Transverse colon (tissue), 4 donors: Measurements from ENCODE around the gene BMPER. TPM values are rescaled to one million over a fixed set of nuclear protein-coding genes. Genes with fewer than 3 reads are reported as not detected.

ENCODE experiments used
- DNase-seq: peaks from one replicate; pipeline ENCODE4 v3.0.0-alpha.2; 2019
- H3K27ac ChIP-seq, 4 donors: fragments of 200-600 bp; sonication (generic); 2 replicates each; pipeline ENCODE4 v1.5.1; 2016 to 2018; ENCODE audit warnings: inconsistent platforms in 4 of 4
- H3K27me3 ChIP-seq: fragments of 200-600 bp; sonication (generic); 2 replicates; pipeline ENCODE4 v1.5.1; 2017; ENCODE audit warnings: inconsistent platforms
- H3K36me3 ChIP-seq, 4 donors: fragments of 200-600 bp; sonication (generic); 2 replicates each; pipeline ENCODE4 v1.5.1; 2017 to 2019; ENCODE audit warnings: inconsistent platforms in 4 of 4
- H3K4me1 ChIP-seq, 4 donors: fragments of 200-600 bp; sonication (generic); 2 replicates each; pipeline ENCODE4 v1.5.1; 2017 to 2020; ENCODE audit warnings: inconsistent platforms in 4 of 4
- H3K4me3 ChIP-seq, 4 donors: fragments of 200-600 bp; sonication (generic); 1 replicate in 1 of 4; 2 replicates in 3 of 4; pipeline versions ENCODE4 v1.5.1 to v1.6.1; 2017 to 2019; ENCODE audit warnings: inconsistent platforms in 4 of 4
- H3K9me3 ChIP-seq, 2 donors: fragments of 200-600 bp; sonication (generic); 2 replicates each; pipeline ENCODE4 v1.5.1; 2017 to 2019; ENCODE audit warnings: inconsistent platforms in 2 of 2
- CTCF ChIP-seq, 5 experiments: fragments of 200-600 bp in 3 of 5; fragments of 450-650 bp in 2 of 5; sonication (generic) in 3 of 5; IDR thresholded peaks; 1 replicate in 2 of 5; 2 replicates in 3 of 5; pipeline ENCODE4 v1.5.1; 2016 to 2017; ENCODE audit warnings: antibody characterized with exemption in 5 of 5, inconsistent platforms in 3 of 5, mild to moderate bottlenecking in 2 of 5, moderate library complexity in 1 of 5
- EP300 ChIP-seq: sonication (generic); formaldehyde crosslinking; IDR thresholded peaks from one replicate; pipeline ENCODE4 v1.6.1; 2017; ENCODE audit warnings: antibody characterized with exemption, low read depth
- POLR2A ChIP-seq: fragments of 450-650 bp; IDR thresholded peaks from one replicate; pipeline ENCODE4 v1.6.1; 2016; ENCODE audit warnings: antibody characterized with exemption, mild to moderate bottlenecking, moderate library complexity
- POLR2AphosphoS5 ChIP-seq, 3 donors: sonication (generic); formaldehyde crosslinking; IDR thresholded peaks; one replicate each; pipeline ENCODE4 v1.6.1; 2016; ENCODE audit warnings: antibody characterized with exemption in 3 of 3
- WGBS, 2 donors: methylation state at CpG; one replicate each; pipeline ENCODE4 v1.1.5; 2018; ENCODE audit warnings: low coverage in 1 of 2; 5-methylcytosine and 5-hydroxymethylcytosine counted together
- in situ Hi-C, 4 donors: fragments of 200-750 bp; cut with MboI; loops; one replicate each; pipeline versions ENCODE4 v1.15.0 to v1.15.1; 2017; ENCODE audit warnings: low sequenced_read_pairs in 3 of 4, low pct_ligation_motif_present in 1 of 4, low pct_unique_long_range_greater_than_20kb in 1 of 4
- intact Hi-C: fragments of 100-400 bp; cut with DNase I; formaldehyde crosslinking; loops from one replicate; pipeline ENCODE4 v1.15.1; 2023; ENCODE audit warnings: low total_unique reads
- total RNA-seq, 4 donors: library from RNA; depleted of rRNA; stranded (reverse); fragments of >200 nt; gene quantifications; one replicate each; pipeline ENCODE4 v1.1.0, GENCODE V29; 2016

Gene BMPER
- total RNA-seq, 4 donors from 2014 or later = 1.00 to 2.5 (median 1.8) TPM

GRCh38 chr7:33909755-33910154 is 4.4 kb downstream of the BMPER start:
- Histone ChIP-seq H3K9me3 (no peaks in the 10 kb centered on the region), H3K4me1 (peaks cover 0 to 9% (median 4%) of the 10 kb centered on the region in 4 donors), H3K36me3 (no peaks in the 10 kb centered on the region), H3K27me3 (peaks cover 32% of the 10 kb centered on the region), H3K4me3 (no peak overlapping the region), H3K27ac (no peak overlapping the region)
- in situ Hi-C loops = no loop called here
- intact Hi-C loops = no loop called here
- 80% methylated on average over 2 of the region's 2 CpGs; no CpG with 5 or more reads in 1 of the 2 donors for WGBS, 2 donors
- no peak for DNase-seq
- TF ChIP-seq POLR2A (no peak), EP300 (no peak), CTCF (IDR thresholded peaks at IDR 0.05) (no peak), POLR2AphosphoS5 (IDR thresholded peaks at IDR 0.05) (no peak)

GRCh38 chr7:33910756-33911155 is 5.4 kb downstream of the BMPER start:
- H3K27me3 ChIP-seq = peaks cover 22% of the 10 kb centered on the region
- H3K27ac ChIP-seq = no peak overlapping the region
- intact Hi-C loops = no loop called here
- peaks cover 0 to under 1% (median 0%) of the 10 kb centered on the region in 4 donors for H3K4me1 ChIP-seq
- 71 to 76% methylated on average over 2 of the region's 2 CpGs for WGBS, 2 donors
- no peak for DNase-seq
- H3K9me3 ChIP-seq = no peaks in the 10 kb centered on the region
- H3K36me3 ChIP-seq = no peaks in the 10 kb centered on the region
- H3K4me3 ChIP-seq = no peak overlapping the region
- no peak for TF ChIP-seq EP300
- no peak for TF ChIP-seq POLR2AphosphoS5 (IDR thresholded peaks at IDR 0.05)
- no peak for TF ChIP-seq POLR2A
- no peak for TF ChIP-seq CTCF (IDR thresholded peaks at IDR 0.05)
- in situ Hi-C loops = no loop called here

DNA sequence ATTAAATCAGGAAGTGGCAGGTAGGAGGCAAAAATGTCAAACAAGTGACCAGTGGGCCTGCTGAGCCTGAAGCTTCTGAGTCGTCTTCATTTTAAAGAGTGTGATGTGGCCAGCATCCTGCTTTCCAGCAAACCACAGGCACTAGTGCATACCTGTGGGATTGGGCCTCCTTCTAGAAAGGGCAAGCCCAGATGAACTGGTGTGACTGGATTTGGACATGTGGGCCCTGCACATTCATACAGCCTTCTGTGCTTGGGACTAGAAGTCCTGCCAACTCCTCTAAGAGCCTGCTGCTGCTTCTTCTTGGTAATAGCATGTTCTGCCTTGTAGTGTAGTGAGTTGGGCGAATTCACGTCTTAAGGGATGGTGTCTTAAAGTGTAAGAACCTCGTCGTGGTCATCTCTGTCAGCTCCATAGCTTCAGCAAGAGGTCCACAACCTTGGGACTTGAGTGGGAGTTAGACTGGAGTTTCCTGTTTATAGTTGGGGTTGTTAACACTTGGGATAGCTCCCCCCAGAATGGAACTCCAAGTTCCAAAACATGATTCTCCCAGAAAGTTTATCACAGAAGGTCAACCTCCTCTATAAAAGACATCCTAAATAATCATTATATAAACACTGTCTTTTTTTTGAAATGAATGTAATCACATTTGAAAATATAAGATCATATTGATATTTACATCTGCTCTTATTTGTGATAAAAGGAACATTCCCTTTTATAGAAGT is 11.2 kb downstream of the BMPER start:
- Histone ChIP-seq H3K27me3 (no peaks in the 10 kb centered on the region), H3K9me3 (no peaks in the 10 kb centered on the region), H3K4me1 (no peaks in the 10 kb centered on the region), H3K27ac (peak overlapping the region in 3 of 4 donors; percentile 1 to 26 (median 6)), H3K4me3 (no peak overlapping the region), H3K36me3 (no peaks in the 10 kb centered on the region)
- DNase-seq = no peak
- no peak for TF ChIP-seq POLR2A
- TF ChIP-seq CTCF (IDR thresholded peaks at IDR 0.05) = no peak
- TF ChIP-seq EP300 = no peak
- TF ChIP-seq POLR2AphosphoS5 (IDR thresholded peaks at IDR 0.05) = no peak
- 88 to 90% methylated on average over 4 to 5 of the region's 5 CpGs for WGBS, 2 donors
- in situ Hi-C loops = no loop called here
- intact Hi-C loops = no loop called here

DNA sequence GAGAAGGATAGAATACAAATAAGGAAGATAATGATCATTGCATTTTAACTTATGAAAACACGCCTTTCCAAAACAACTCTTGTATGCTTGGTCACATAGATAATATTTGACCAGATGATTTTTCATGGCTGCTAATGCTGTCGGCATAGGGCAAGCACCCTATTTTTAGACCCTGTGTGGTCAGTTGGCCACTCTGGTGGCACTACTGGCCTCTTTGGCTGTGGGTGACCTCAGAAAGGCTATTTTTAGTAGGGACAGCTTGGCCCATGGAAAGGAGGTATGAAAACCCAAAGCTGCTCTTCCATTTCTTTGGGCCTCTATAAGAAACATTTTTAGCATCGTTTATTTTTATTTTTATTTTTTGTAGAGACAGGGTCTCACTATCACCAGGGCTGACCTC is 12.3 kb downstream of the BMPER start:
- DNase-seq = no peak
- intact Hi-C loops (no loop called here), in situ Hi-C loops (no loop called here)
- 52 to 87% methylated on average over 2 to 3 of the region's 3 CpGs for WGBS, 2 donors
- Histone ChIP-seq H3K36me3 (no peaks in the 10 kb centered on the region), H3K9me3 (no peaks in the 10 kb centered on the region), H3K4me3 (no peak overlapping the region), H3K27me3 (no peaks in the 10 kb centered on the region), H3K27ac (no peak overlapping the region), H3K4me1 (peaks cover 0 to 4% (median 0%) of the 10 kb centered on the region in 4 donors)
- TF ChIP-seq POLR2A (no peak), POLR2AphosphoS5 (IDR thresholded peaks at IDR 0.05) (no peak)
